RKO (cell line): ENCODE results near the gene CATSPER2.
"Not testable (repeated sequence)": the region's sequence is repeated elsewhere in the genome, so short reads cannot be mapped to it uniquely, and the experiment has no call there.

Experiments used
- DNase-seq: peaks from one replicate; pipeline ENCODE4 v3.0.0-alpha.2; 2016; ENCODE audit warnings: low spot score

CATSPER2 gene

DNA sequence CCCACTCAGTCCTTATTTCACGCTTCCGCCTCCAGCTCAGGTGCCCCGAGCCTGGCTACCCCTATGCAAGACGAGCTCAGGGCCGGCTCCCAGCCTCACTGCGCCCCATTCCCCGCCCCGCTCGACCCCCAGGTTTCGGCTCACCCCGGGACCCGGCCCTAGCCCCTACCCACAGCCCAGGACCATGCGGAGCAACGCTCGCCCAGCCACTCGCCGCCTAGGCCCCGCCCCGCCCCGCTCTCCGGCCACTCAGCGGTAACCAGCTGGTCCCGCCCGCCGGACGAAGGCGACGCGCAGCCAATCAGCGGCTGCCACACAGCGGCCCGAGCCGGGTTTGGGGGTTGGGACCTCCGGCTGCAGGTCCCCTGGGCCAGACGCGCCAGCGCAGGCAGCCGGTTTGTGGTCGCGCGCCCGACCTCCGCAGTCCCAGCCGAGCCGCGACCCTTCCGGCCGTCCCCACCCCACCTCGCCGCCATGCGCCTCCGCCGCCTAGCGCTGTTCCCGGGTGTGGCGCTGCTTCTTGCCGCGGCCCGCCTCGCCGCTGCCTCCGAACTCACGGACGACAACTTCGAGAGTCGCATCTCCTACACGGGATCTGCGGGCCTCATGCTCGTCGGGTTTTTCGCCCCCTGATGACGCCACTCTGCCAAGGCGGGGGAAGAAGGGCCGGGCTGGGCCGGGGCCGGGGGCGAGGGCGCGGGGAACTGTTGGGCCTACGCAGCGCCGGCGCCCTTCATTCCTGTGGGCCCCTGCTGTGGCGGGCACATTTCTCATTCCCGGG lies at the start of gene CATSPER2:
CATSPER2 (minus strand) TSS at position 196 of the 781 bp plus-strand sequence. CDS start 783 bp downstream, outside the sequence.
- no peak for DNase-seq

DNA sequence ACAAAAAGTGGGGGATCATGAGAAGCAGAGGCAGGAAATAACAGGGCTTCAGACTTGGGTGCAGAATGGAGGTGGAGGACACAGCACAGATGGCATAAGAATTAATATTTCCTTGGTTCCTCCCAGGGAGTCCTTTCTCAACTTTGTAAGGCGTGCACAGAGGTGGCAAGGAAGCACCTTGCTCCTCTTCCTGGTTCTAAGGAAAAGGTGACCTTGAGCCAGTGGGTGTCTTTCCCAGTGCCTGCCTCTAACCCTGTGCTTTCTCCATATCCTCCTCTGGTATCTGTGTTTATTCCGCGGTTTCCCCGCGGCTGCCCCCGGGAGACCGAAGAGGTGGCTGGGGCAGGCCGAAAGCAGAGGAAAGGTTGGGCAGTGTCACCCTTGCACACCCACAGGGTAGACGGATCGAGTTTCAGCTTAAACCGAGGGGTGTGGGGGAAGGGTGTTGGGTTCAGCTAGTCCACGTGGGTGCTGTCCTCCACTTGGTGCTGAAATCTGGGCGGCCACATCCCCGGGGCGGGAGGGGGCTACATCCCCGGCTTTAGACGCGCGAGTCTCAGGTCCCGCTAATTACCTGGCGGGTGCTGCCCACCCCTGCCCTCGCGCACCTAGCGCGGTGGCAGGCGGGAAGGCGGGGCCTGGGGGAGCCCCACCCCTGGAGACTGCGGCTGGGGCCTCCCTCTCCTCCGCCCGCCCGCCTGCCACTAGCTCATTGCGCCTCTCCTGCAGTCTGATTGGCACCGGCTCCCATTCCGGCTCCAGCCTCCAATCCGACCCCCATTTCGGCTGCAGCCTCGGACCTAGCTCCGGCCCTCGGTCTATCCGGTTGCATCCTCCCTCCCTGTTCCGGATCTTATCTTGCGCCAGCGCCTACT lies 44.7 kb upstream of the CATSPER2 start, which contains the start of gene CKMT1A:
CKMT1A (plus strand) TSS at position 712 of the 875 bp plus-strand sequence. CDS start 192 bp downstream, outside the sequence.
- not testable (repeated sequence) for DNase-seq

DNA sequence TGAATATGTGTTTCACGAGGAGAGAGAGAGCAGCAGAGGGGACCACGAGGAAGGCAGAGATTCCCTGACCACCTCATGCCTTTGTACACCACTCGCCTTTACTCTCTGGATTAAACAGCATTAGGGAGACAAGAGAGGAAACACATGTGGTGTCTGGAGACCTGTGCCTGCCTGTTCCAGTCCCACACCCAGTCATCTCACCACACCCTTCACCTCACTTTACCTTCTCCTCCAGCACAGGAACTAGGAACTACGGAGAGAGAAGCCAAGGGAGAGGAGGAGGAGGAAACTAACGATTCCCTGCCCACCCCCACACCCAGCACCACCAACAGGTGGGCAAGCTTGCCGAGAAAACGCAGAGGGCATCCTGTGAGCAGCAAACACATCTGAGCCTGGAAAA lies 44.0 kb upstream of the CATSPER2 start:
- not testable (repeated sequence) for DNase-seq

DNA sequence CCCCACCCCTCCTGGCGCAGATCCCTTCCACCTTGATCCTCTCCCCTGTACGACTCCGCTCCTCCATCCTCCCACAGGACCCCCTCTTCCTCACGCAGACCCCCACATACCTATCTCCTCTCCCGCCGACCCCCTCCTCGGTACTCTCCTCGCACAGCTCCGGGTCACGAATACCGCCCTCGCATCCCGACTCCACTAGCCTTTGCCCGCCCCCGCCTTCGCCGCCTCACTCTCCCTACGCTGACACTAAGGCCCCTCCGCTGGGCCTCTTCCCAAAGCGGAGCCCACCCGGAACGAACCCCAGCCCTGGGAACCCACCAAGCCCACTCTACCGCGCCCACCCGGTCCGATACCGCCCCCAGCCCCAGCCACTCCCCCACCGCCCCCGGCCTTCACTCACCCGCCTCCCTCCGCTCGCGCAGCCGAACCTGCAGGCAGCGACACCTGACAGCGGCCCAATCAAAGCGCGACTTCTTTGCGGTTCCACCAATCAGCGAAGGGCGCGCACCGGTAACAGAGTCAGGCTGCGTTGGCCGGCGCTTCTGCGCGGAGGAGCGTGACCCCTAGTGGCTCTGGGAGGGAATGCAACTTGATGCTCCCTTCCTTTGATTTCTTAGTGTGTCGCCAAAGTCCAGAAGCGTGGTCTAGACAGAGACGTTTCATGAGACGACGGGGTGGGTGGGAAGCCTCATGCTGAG lies 41.1 kb upstream of the CATSPER2 start:
- DNase-seq, result not testable (repeated sequence)

DNA sequence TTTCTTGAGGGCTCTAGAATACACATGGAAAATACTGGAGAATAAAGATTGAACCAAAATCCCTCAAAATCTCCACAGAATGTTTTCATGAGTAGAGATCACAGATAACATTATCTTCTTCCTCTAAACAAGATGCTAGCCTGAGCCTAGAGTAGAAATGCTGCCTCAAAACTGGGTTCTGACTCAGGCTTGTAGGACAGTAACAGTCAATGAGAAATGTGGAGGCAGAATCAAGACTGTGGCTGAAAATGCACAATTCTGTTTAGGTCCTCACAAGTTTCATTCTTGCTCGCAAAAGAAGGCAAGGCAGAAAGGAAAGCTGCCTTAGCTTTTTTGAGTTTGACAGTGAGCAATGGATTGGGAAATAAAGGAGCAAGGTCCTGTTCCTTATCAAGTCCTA lies 25.5 kb upstream of the CATSPER2 start:
- DNase-seq, result not testable (repeated sequence)

DNA sequence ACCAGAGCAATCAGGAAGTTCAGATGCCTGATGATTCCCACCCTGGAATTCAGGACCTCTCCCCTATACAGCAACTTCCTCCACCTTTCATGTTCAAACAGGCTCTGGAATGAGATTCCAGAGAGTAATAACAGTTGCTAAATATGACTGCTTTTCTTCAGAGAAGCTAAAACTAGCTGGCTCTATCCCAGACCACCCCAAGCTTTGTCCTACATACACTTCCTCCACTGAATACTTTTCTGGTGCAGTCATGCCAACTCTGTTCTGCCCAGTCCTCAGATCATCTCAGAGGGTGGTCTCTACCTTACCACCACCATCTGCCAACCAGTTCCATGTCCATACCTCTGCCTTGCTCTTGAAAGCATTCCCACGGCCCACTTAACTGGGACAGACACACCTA lies 17.5 kb upstream of the CATSPER2 start:
- not testable (repeated sequence) for DNase-seq

DNA sequence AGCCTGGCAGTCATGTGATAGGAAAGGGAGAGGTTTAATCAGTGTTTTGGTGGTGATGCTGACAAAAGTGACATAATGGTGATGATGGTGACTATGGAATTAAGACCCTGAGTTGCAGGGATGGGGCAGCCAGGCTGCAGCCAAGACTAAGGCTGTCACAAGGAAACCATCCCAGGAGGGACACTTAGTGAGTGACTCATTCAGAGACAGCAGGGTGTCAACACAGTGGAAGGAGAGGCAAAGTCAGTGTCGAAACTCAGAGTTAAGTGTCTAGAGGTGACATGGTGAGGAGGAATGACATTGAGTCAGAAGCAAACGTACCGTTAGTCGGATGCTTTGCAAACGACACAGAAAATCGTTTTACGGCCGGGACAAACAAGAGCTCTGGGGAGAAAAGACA lies 14.7 kb upstream of the CATSPER2 start:
- DNase-seq, result not testable (repeated sequence)

DNA sequence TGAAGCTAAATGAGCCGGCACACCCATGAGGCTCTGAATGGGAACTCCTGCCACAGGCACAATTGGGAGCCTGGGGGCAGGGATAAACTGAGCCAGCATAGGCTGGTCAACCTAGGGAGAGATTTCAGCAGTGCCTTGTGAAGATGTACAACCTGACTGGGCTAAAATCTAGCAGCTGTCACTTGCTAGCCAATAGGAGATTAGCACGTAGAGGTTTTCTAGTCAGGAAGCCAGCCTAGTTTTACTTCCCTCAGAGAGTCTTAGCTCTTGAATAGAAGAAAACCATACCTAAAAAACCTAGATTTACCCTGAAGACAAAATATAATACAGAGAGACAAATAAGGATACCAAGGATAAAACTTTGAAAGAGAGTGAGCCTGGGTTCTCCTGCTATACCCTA lies 13.6 kb upstream of the CATSPER2 start:
- DNase-seq, result not testable (repeated sequence)

DNA sequence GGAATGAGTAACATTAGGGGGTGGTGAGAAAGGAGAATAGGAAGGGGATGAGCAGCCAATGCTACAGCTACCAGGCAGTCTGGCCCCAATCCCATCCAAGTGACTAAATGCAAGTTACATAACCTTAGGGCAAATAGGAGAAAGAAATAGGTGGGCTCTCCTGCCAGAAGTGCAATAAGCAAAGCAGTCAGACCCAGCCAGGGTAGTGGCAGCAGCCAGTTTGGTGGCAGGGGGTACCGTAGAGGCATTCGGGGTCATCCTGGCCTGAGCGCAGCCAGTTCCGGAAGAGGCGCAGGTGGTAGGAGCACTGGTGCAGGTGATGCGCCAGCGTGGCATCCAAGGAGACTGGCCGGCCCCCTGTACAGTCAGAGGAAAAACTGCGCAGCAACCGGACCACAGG lies 11.1 kb upstream of the CATSPER2 start:
- not testable (repeated sequence) for DNase-seq

DNA sequence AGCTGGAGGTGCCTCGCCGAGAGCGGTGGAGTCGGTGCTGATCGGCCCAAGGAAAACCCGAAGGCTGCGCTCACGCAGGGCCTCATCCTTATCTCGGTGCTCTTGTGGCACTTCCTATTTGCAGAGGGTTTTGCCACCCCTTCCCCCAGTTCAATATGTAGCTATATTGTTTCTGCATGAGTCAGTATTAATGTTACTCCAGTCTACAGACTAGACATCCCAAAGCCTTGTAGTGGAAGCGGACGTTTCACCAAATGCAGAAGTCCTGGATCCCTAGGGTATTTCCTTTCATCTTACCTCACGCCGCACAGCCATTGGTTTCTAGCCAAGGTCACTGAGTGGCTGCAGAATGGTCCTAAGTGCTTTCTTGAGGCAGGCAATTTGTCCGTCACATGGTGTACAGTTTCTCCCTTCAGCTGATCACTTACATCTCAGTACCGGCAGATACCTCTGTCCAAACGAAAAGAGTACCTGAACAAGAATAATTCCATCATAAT lies 834 bp upstream of the CATSPER2 start:
- not testable (repeated sequence) for DNase-seq

DNA sequence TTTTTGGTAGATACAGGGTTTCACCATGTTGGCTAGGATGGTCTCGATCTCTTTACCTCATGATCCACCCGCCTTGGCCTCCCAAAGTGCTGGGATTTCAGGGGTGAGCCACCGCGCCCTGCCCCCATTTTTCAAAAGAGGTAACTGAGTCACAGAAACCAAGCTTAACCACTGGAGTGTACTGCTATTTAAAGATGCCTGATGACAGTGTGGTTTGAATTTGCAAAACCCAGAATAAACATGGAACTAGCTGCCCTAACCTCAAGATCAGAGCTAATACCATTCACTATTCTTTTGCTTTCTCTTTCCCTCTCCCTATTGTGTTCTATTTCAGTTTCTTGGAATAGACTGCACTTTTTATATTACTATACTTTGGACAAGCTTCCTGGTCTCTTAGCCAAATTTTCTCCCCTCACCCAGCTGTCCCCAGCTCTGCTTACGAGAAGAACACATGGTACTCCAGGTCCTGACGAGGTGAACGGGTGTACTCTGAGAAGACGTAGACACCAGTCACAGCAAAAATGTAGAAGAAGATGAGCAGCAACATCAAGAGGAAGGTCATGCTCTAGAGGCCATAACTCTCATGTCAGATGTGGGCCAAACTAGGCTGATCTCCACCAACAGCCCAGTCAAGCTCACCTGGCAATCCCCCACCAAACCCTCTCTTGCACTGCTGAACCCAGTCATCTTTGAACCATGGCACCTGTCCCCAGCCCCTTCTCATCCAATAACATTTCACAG lies 10.0 kb downstream of the CATSPER2 start:
- DNase-seq, result not testable (repeated sequence)

DNA sequence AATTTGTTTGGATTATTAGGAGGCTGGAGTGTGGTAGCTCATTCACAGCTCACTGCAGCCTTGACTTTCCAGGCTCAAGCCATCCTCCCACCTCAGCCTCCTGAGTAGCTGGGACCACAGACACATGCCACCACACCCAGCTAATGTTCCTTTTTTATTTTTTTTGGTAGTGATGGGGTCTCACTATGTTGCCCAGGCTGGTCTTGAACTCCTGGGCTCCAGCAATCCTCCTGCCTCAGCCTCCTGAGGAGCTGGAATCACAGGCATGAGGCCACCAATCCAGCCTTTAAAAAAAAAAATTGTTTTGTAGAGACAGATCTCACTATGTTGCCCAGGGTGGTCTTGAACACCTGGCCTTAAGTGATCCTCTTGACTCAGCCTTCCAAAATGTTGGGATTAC lies 21.7 kb downstream of the CATSPER2 start:
- DNase-seq, result not testable (repeated sequence)

DNA sequence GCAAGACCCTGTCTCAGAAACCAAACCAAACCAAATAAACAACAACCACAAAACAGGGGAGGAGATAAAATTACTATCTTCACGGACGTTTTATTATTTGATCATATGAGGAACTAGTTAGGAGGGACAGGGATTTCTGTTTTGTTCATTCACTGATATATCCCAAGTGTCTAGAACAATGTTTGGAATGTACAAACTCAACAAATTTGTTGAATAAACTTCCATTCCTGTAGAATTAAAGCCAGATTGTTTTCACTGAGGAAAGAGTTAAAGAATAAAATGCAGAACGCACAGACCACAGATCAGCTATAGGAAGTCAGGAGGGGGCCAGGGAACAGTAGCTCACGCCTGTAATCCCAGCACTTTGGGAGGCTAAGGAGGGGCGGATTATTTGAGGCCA lies 23.5 kb downstream of the CATSPER2 start:
- no peak for DNase-seq

DNA sequence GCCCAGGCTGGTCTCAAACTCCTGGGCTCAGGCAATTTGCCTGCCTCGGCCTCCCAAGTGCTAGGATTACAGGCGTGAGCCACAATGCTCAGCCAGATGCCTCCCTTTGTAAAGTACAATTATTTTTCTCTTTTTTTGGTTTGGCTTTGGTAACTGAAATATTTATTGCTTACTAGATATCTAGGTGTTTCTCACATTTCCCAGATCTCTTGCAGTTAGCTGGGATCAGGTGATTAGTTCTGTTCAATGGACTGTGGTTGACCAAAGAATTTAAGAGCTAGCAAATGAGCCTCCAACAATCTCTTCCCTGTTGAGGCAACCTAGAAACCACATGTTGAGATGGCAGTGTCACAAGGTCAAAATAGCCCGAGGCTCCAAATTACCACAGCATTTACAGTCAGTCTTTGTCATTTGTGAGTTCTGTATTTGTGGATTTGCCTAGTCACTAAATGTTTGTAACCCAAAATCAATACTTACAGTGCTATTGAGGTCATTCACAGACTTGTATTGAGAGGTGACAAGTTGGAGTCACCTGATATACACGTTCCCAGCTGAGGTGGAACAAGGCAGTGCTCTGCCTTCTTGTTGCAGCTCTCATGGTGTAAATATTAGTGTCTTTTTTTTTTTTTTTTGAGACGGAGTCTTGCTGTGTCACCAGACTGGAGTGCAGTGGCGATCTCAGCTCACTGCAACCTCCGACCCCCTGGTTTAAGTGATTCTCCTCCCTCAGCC lies 26.4 kb downstream of the CATSPER2 start:
- not testable (repeated sequence) for DNase-seq

DNA sequence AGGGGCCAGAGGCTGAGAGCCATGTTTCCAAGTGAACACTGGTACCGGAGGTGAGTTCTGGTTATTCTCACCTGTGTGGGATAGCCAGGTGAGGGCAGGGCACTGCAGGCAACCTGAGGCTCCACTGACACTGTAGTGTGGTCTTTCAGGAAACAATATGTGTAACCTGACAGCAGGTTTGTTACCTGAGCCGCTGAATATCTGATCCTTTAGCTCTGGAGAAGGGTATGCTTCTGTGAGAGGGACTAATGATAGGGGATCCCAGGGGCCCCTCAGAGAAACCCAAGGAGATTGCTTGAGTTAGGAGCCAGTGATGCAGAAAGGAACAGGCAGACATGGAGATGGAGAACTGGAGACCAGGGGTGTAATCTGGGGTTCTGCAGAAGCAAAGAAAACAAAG lies 29.9 kb downstream of the CATSPER2 start, which contains the start of gene STRC:
STRC (minus strand) TSS at position 101 of the 400 bp plus-strand sequence; CDS start at position 23, 78 bp downstream.
- DNase-seq, result not testable (repeated sequence)

DNA sequence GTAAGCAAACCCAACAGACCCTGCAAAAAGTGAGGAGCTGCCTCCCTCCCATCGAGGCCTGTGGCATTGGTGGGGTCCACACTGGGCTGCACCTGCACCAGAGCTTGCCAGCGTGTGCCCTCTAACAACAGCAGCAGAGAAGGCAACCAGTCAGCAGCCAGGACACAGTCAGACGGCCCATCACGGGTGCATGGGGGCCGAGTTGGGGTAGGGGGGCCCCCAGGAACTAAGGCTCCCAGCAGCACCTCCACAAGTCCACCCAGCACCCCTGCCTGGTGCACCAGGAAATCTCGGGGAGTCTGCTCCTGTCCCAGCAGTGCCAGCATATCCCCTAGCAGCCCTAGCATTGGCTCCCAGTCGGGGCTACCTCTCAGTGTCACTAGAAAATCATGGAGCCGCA lies 30.9 kb downstream of the CATSPER2 start:
- DNase-seq, result not testable (repeated sequence)

DNA sequence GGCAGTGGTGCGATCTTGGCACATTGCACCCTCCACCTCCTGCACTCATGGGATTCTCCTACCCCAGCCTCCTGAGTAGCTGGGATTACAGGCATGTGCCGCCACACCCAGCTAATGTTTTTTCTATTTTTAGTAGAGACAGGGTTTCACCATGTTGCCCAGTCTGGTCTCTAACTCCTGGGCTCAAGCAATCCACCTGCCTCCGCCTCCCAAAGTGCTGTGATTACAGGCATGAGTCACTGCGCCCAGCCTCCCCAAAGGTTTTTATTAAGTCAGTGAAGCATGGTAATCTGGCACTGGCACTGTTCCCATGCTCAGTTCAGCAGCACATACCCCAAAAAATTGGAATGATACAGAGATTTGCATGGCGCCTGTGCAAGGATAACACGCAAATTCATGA lies 46.4 kb downstream of the CATSPER2 start:
- DNase-seq, result not testable (repeated sequence)

DNA sequence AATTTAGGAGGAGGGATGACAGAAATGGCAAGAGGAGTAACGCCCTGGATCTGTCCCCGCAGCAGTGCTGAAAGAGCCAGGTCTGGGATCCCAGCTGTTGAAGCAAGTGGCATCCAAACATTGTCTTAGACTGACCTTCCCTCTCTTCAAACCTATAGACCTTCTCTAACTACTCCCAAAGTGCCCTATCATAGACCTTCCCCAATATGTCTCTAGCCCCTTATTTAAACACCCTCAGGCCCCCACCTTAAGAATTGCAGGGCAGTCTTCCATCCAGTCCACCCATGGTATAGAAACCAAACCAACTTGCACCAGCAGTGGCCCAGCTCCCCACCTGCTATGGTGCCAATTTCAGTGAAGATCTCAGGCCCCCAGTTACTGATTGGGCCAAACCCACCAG lies 48.4 kb downstream of the CATSPER2 start:
- not testable (repeated sequence) for DNase-seq

DNA sequence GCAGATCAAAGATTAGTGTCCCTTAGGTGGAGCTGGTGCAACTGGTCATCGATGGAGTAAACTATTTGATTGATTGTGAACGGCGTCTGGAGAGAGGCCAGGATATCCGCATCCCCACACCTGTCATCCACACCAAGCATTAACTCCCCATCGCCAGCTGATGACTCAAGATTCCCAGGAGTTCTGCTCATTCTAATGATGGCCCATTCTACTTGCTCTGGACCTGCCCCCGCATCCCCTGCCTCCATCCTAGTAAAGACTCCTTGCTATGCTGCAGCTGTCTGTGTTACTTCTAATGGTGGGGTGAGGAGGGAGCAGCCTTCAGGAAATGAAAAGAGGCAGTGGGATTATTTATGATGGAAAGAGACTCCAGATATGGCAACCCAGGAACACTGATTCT lies 49.5 kb downstream of the CATSPER2 start:
- not testable (repeated sequence) for DNase-seq
